HUES48 (cell line): ENCODE data around the gene CTAG1A.
"Not testable (repeated sequence)": the region's sequence is repeated elsewhere in the genome, so short reads cannot be mapped to it uniquely, and the experiment has no call there.

Source experiments
- H3K27ac ChIP-seq: one replicate; pipeline ENCODE4 v1.7.0; 2013; ENCODE audit warnings: low read depth, low read length, inconsistent platforms
- H3K27me3 ChIP-seq: 2 replicates; pipeline ENCODE4 v1.6.1; 2013; ENCODE audit warnings: mild to moderate bottlenecking, low read length; ENCODE audit not compliant: control insufficient read depth, insufficient read depth
- H3K36me3 ChIP-seq: 2 replicates; pipeline ENCODE4 v1.6.1; 2013; ENCODE audit warnings: low read length; ENCODE audit not compliant: control insufficient read depth, insufficient read depth
- H3K4me1 ChIP-seq: 2 replicates; pipeline ENCODE4 v1.6.1; 2013; ENCODE audit warnings: mild to moderate bottlenecking, low read length; ENCODE audit not compliant: control insufficient read depth, insufficient read depth
- H3K4me3 ChIP-seq: 2 replicates; pipeline ENCODE4 v1.5.1; 2013; ENCODE audit warnings: mild to moderate bottlenecking, low read depth, low read length
- H3K9ac ChIP-seq: 2 replicates; pipeline ENCODE4 v1.6.1; 2013; ENCODE audit warnings: mild to moderate bottlenecking, low read depth, low read length, moderate library complexity
- H3K9me3 ChIP-seq: 2 replicates; pipeline ENCODE4 v1.6.1; 2013; ENCODE audit warnings: low read length; ENCODE audit not compliant: control insufficient read depth, insufficient read depth

Gene CTAG1A

GRCh38 chrX:154602226-154602625, 17.3 kb downstream of the CTAG1A start:
- Histone ChIP-seq H3K27me3 (no peaks in the 10 kb centered on the region), H3K9me3 (peaks cover 53% of the 10 kb centered on the region), H3K27ac (no peak overlapping the region), H3K36me3 (no peaks in the 10 kb centered on the region), H3K4me1 (no peaks in the 10 kb centered on the region), H3K9ac (no peak overlapping the region), H3K4me3 (no peak overlapping the region)

GRCh38 chrX:154602766-154603437, 18.0 kb downstream of the CTAG1A start:
- no peaks in the 10 kb centered on the region for H3K27me3 ChIP-seq

GRCh38 chrX:154603438-154604430, 18.8 kb downstream of the CTAG1A start:
- no peaks in the 10 kb centered on the region for H3K27me3 ChIP-seq
- H3K27ac ChIP-seq, result no peak overlapping the region
- no peaks in the 10 kb centered on the region for H3K4me1 ChIP-seq
- no peaks in the 10 kb centered on the region for H3K36me3 ChIP-seq
- H3K9ac ChIP-seq, result no peak overlapping the region
- peaks cover 44% of the 10 kb centered on the region for H3K9me3 ChIP-seq
- no peak overlapping the region for H3K4me3 ChIP-seq

More at GRCh38 chrX:154602766-154603437, 18.0 kb downstream of the CTAG1A start:
- Histone ChIP-seq H3K36me3 (no peaks in the 10 kb centered on the region), H3K4me1 (no peaks in the 10 kb centered on the region), H3K9me3 (peaks cover 47% of the 10 kb centered on the region), H3K27ac (no peak overlapping the region), H3K4me3 (no peak overlapping the region), H3K9ac (no peak overlapping the region)

GRCh38 chrX:154605566-154605965, 20.6 kb downstream of the CTAG1A start:
- H3K4me1 ChIP-seq, result no peaks in the 10 kb centered on the region
- no peak overlapping the region for H3K4me3 ChIP-seq
- no peaks in the 10 kb centered on the region for H3K27me3 ChIP-seq
- no peak overlapping the region for H3K9ac ChIP-seq
- no peaks in the 10 kb centered on the region for H3K36me3 ChIP-seq
- H3K9me3 ChIP-seq, result peaks cover 34% of the 10 kb centered on the region
- H3K27ac ChIP-seq, result no peak overlapping the region

- H3K4me3 ChIP-seq, result no peak overlapping the region
- peaks cover 36% of the 10 kb centered on the region for H3K9me3 ChIP-seq
- H3K4me1 ChIP-seq, result no peaks in the 10 kb centered on the region
- H3K27ac ChIP-seq, result no peak overlapping the region
- no peak overlapping the region for H3K9ac ChIP-seq
- no peaks in the 10 kb centered on the region for H3K27me3 ChIP-seq
- H3K36me3 ChIP-seq, result no peaks in the 10 kb centered on the region
Measured at GRCh38 chrX:154607370-154607769, 22.4 kb downstream of the CTAG1A start.

GRCh38 chrX:154607976-154608375, 23.0 kb downstream of the CTAG1A start:
- not testable (repeated sequence) for H3K36me3 ChIP-seq, H3K4me1 ChIP-seq, H3K27me3 ChIP-seq, H3K27ac ChIP-seq, H3K9ac ChIP-seq, H3K4me3 ChIP-seq
- peaks cover 30% of the 10 kb centered on the region for H3K9me3 ChIP-seq

GRCh38 chrX:154608823-154609222, 23.9 kb downstream of the CTAG1A start:
- H3K4me3 ChIP-seq, H3K36me3 ChIP-seq, H3K27ac ChIP-seq, H3K9ac ChIP-seq, H3K4me1 ChIP-seq, H3K27me3 ChIP-seq: not testable (repeated sequence)
- H3K9me3 ChIP-seq, result peaks cover 23% of the 10 kb centered on the region

GRCh38 chrX:154611146-154611545, 26.2 kb downstream of the CTAG1A start:
- H3K36me3 ChIP-seq, H3K9ac ChIP-seq, H3K27ac ChIP-seq, H3K4me1 ChIP-seq, H3K4me3 ChIP-seq, H3K27me3 ChIP-seq: not testable (repeated sequence)
- peaks cover 15% of the 10 kb centered on the region; the same call in 1 of the 2 replicates for H3K9me3 ChIP-seq

- H3K4me3 ChIP-seq, H3K27me3 ChIP-seq, H3K4me1 ChIP-seq, H3K27ac ChIP-seq, H3K9ac ChIP-seq, H3K36me3 ChIP-seq: not testable (repeated sequence)
- peaks cover 11% of the 10 kb centered on the region; the same call in 1 of the 2 replicates for H3K9me3 ChIP-seq
Measured at GRCh38 chrX:154613586-154613985, 28.7 kb downstream of the CTAG1A start.

GRCh38 chrX:154619182-154619581, 34.2 kb downstream of the CTAG1A start, which contains the start of gene CTAG1B:
CTAG1B (minus strand) TSS chrX:154619282; CDS start chrX:154619218, 64 bp downstream.
- H3K9ac ChIP-seq, H3K4me1 ChIP-seq, H3K36me3 ChIP-seq, H3K27me3 ChIP-seq, H3K4me3 ChIP-seq, H3K27ac ChIP-seq, H3K9me3 ChIP-seq: not testable (repeated sequence)
